T follicular helper cell (primary cell): ENCODE results near the gene CRB2.
"Not testable (repeated sequence)": the region's sequence is repeated elsewhere in the genome, so short reads cannot be mapped to it uniquely, and the experiment has no call there.

Source experiments
- DNase-seq: peaks from one replicate; pipeline ENCODE4 v3.0.0-alpha.2; 2020; ENCODE audit warnings: low read depth

Gene CRB2

DNA sequence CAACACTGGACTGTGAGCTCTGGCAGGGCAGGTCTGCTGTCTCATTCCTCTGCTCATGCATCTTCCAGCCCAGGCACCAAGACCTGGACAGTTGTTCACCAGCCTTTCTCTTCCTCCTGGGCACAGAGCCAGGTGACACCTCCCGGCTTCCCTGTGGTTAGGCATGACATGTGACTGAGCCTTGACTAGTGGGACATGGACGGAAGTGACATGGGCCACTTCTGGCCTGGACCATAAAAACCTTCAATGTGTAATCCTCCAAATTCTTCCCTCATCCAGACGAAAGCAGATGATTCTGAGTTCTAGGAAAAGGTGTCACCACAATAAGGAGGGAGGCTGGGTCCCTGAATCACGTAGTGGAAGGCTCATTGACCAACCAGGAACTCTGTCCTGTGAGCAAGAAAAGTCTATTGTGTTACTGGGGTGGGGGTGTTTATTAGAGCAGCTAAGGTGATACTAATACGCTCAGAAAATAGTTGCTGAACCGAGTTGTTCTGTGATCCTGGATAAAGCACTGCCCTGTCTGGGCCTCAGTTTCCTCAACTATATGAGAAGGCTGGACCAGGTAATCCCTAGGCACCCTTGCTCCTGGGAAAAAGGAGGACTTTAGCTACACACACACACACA, 26.6 kb upstream of the CRB2 start:
- no peak for DNase-seq

DNA sequence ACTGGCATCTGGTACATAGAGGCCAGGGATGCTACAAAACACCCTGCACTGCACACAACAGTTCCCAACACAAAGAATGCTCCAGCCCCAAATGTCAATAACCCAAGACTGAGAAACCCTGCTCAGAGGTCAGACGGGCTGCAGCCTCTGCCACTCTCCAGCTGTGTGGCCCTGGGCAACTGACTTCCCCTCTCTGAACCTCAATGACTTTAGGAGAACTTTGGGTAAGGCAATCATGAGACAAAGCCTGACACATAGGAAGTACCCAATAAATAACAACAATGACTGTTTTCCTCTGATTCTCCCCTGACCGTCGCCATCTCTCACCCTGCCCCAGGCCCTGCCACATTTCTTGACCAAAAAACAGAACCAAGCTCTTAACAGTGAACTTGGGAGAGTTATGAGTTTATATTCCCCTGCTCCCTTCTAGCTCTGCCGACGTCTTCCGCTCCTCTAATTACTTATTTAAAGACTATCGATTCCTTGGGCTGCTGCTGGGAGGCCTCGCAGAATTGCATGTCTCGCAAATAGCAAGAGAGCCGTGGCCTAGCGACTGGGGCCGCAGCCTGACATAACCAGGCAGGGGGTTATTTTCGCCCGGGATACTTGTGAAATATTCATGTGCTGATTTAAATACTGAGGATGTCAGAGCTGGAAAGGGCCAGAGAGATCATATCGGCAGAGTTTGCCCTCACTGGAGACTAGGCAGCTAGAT, 24.5 kb upstream of the CRB2 start:
- no peak for DNase-seq

DNA sequence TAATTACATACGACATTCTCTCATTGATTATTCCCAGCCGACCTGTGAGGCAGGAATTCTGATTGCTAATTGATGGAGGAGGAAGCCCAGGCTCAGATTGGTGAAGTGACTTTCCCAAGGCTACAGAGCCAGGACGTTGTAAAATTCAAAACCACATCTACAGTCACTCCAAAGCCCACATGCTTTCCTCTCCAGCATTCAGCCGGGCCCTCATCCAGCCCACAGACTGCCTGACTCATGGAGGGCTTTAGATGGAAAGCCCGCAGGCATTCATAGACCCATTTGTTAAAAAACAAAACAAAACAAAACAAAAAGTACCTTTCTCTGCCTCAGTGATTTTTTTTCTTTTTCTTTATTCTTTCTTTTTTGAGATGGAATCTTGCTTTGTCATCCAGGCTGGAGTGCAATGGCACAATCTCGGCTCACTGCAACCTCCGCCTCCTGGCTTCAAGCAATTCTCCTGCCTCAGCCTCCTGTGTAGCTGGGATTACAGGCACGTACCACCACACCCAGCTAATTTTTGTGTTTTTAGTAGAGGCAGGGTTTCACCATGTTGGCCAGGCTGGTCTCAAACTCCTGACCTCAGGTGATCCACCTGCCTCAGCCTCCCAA, 22.8 kb upstream of the CRB2 start:
- not testable (repeated sequence) for DNase-seq

DNA sequence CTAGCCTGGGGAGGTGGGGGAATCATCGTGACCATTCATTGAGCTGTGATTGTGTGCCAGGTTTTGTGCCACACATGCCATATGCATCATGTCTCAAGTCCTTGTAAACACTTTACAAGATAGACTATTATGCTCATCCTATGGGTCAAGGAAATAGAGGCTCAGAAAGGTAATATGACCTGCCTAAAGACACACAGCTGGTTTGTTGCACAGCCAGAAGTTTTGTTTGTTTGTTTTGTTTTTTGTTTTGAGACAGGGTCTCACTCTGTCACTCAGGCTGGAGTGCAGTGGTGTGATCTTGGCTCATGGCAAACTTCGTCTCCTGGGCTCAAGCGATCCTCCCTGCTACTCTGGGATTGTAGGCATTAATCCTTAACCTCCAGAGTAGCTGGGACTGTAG, 21.4 kb upstream of the CRB2 start:
- DNase-seq: no peak

DNA sequence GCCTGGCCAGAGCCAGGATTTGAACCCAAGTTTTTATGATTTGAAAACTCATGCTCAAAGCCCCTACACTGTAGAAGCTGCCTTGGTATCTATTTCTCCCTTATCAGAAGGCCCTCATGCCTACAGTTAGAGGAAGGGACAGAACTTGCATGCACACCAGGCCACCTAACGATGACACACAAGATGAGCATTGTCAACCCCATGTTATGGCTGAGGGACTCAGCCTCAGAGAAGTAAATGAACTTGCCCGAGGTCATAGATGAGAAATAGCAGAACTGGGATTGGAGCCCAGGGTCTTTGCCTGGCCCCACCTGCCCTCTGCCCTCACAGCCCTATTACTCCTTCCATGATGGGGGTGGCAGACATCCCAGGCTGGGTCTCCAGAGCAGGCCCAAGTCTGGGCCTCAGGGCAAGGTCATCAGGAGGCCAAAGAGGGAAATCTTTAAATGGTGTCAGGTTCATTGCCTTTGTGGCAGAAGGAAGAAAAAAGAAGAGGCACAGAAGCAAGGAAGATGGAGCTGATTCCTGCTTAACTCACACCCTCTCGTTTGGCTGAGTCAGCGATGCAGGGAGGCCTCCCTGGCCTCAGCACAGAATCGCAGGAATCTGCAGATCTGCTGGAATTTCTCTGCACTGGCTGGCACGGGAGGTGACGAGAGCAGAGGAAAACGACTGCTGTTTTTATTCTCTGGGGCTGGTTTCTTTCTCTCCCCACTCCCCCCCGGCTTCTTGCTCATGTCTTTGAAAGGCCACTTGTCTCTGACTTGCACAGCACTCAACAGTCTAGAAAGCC, 20.6 kb upstream of the CRB2 start:
- no peak for DNase-seq

DNA sequence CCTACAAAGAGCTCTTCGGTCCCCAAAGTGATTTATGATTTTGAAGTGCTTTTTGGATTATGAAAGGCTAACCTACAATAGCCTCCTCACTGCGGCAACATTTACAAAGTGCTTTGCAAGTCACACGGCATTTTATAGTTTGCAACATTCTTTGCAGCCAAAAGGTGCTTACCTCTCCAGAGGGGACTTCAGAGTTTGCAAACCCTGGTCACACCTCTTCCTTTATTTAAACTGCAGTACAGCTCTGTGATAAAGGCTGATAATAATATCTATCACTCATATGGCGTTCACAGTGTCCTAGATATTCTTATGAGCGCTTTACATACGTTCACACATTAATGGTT, 20.0 kb upstream of the CRB2 start:
- no peak for DNase-seq

DNA sequence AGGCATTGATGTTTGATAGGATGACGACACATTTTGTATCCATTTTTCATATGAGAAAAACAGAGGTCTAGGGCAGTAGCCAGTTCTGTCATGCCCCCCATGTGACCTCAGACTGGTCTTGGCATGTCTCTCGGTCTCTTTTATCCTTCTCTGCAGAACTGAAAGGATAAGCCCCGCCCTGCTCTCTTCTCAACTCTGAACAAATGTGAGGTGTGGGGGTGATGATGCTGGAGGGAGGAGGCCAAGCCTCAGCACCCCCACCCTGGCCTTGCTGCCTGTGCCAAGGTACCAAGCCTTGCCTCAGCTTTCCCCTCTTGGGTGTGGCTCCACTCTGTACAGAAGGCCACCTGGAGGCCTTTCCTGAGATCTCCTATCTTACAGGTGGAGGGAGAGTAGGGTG, 19.5 kb upstream of the CRB2 start:
- no peak for DNase-seq

DNA sequence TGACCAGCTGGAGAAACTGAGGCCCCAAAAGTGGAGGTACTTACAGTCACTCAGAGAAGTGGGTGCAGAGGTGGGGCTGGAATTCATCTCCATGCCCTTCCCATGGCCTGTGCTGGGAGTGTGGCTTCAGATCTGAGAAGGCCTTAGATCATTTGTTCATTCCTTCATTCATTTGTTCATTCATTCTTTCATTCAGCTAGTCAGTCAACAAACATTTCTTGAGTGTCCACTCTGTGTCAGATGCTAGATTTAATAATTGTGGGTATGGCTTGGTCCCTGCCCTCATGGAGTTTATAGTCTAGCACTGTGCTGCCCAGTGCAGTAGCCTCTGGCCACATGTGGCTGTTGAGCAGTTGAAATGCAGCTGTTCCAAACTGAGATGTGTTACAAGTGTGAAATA, 19.0 kb upstream of the CRB2 start:
- no peak for DNase-seq

DNA sequence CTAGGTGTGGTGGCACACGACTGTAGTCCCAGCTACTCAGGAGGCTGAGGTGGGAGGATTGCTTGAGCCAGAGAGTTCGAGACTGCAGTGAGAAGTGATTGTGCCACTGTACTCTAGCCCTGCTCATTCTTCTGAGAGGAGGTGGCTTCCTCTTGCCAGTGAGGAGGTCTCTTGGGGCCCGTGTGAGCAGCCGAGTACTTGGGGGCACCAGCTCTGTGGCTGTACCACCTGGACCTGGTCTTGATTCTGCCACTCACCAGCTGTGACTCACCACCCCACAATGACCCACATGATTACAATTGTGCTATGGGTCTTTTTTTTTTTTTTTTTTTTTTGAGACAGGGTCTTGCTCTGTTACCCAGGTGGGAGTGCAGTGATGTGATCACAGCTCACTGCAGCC, 18.0 kb upstream of the CRB2 start:
- no peak for DNase-seq

DNA sequence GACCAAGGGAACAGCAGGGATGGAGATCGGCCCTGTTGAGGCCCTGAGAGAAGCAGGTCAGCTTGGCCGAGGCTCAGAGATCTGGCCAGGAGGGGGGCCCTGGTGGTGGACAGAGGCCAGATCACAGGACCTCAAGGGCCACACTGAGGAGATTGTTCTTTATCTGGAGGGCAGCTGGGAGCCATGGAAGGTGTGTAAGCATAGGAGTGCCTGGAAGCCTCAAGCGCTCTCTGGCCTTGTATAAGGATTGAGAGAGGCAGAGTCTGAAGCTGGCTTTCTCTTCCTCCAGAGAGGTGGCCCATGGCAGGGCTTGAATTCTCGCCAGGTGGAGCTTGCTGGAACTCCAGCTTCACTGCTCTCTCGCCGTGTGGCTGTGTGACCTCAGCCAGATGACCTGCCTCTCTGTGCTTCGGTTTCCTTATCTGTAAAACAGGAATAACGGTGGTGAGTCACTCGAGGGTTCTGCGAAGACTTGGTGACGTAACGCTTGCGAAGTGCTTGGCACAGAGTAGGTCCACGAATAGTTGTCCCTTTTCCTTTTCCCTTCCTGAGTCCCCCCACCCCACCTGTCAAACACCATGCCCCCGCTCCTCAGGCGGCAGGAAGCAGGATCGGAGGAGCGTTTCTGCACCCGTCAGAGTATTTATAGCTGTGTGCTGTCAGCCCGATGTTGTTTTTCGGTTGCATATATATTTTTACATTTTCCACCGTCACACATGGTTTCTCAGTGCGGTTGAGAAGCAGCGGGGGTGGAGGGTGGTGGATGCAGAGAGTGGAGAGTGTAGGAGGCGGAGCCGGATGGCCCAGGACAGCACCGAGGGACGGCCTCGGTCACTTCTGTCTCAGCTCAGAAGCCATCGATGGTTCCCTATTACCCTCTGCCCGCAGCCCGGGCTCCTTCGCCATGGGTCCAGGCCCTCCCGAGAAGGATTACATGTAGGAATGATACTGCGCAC, 17.0 kb upstream of the CRB2 start:
- DNase-seq: peak; percentile 15

DNA sequence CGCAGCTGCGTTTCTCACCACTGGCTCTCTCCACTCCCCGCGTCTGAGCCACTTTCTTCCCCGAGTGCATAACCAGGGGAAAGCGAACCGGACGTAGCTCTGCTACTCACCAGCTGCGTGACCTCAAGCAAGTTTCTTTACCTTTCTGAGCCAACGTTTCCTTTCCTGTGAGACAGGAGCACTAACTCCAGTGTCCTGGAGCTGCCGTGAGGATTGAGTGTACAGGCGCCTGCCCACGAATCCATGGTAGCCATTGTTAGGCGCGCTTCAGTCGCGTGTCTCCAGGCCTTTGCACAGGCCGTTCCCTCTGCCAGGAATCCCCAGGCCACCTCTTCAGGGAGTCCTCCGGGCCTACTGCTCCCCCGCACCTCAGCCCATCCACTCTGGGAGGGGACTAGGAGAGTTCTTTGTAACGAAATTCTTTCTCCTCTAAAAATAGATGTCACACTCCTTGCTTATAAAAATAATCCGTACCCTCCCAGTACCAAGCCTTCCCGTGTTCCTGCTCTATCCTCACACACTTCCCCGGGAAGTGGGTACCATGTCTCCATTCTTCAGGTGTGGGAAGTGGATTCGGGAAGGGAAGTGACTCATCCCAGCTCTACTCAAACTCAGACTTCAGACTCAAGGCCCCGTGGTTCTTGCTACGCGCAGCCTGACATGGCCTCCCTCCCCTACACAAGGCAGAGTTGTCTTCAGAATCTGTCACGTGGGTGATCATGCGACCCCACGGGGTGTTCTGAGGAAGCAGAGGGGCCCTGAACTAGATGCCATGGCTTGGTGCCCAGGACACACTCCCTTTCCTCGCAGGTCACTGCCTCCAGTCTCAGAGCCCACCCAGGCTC, 16.1 kb upstream of the CRB2 start:
- no peak for DNase-seq

DNA sequence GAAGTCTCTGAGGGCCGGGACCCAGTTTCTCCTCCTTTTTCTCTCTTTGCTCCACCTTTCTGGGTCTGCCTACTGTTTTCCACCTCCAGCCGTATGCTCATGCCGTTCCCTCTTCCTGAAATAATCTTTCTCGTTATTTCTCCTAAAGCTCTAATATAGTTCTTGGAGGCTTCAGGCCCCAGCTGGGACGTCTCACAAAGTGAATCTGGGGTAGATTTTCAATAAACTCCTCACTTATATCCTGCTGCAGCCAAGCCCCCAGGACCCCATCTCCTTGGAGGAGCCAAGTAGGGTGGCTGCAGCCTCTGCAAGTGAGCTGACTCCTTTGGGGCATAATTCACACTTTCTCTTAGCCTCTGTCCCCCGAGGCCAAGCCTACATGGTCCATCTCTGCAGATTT, 14.2 kb upstream of the CRB2 start:
- DNase-seq: no peak

DNA sequence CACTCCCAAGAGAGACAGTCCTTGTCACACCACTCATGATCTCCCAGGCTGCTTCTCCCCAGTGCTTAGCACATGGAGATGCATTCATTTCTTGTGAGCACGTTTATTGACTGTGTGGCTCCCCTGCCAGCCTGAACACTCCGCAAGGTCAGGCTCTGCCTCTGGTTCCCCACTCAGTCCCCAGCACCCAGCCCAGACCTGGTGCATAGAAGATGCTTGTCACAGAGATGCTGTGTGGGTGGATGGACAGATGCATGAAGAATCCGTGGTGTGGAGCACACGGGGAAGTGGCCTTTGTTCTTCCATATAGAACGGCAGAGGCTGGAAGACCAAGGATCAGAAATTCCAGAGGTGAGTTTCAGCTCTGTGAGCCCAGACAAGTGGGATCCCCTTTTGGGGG, 13.8 kb upstream of the CRB2 start:
- no peak for DNase-seq

DNA sequence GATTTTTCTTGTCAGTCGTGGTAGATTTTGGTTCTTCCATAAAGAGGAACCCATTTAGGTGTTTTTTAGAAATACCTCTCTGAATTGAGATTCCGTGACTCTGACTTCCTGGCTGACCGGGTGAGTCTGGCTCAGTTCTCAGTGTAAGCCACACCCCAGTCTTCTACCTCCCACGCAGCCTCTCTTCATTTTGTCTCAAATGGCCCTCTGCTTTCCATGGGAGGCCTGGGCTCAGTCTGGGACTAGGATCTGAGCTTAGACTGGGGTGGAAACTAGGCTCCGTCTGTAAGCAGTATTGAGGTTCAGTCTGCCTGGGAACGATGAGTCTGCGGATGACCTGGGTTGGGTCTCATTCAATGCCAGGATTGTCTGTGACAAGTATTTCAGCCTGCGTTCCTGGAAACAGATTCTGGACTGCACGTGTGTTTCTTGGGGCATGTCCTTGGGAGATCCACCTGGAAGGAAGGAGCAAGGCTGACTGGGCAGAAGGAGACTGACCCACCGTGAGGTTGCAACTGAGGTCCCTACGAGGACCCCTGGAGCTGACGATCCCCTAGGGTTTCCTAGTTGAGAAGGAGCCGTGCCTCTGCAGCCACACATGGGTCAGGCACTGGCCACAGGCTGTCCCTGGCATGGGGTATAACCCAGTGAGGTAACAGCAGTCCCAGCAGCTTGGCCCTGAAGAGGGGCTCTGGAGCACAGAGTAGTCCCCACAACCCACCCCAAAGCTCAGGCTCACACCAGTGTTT, 12.4 kb upstream of the CRB2 start:
- DNase-seq: no peak

DNA sequence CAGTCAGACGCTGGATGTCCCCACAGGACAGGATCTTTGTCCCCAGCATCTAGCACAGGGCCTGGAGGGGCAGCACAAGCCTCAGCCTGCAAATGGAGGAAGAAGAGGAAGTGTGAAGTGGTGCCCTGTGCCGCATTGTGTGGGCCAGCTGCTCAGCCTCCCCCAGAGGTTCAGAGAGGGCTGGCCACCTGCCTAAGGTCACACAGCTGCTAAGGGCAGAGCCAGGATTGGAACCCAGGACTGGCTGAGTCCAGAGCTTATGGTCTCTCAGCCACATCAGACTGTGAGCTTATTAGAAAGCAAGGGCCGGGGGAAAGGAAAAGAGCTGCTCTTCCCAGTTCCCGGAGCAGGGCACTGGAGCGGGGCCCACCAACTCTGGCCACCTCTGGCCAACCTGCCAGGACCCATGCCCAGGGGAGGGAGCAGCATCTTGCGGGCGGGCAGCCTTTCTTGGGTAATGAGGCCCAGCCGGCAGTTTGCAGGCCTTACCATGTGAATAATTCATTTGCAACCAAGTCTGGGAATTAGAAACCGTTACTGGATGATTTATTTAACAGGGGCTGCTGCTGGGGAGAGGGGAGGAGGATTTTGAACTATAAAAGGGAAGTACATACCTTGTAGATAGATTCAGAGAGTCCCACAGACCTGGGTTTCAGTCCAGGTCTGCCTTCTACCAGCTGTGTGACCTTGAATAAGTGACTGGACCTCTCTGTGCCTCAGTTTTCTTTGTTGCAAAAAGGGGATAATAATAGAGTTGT, 11.6 kb upstream of the CRB2 start:
- DNase-seq: no peak

DNA sequence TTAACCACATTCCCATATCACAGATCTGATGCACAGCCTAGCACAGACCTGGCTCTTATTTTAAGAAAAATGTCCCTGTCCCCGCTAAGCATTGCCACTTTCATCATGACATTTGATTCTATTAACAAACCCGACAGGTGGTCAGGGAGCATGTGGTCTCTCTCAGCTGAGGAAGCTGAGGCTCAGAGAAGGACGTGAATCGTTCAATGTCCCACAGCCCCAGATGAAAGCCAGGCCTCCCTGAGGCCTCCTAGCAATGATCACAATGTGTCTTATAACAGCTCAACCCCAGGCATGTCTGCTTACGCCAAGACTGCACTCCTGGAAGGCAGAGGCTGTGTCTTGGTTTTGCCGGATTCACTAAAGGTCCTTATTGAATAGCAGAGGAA, 10.4 kb upstream of the CRB2 start:
- no peak for DNase-seq

DNA sequence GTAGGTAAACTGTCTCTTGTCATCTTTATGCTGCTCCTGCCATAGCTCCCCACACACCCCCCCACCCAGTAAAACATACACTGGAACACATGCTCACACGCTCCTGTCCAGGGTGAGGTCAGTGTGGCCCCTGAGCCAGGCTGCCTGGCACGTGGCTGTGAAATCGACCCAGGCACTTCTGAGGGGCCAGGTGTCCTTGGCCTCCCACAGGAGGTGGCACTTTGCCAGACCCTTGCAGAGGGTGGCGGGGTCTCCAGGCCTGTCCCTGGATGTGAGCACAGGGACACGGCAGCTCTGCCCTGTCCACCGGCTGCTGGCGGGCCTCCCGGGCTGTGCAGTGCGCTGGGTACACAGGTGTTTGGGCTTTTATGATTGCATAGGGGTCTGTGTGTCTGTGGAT, 10.0 kb upstream of the CRB2 start:
- no peak for DNase-seq

DNA sequence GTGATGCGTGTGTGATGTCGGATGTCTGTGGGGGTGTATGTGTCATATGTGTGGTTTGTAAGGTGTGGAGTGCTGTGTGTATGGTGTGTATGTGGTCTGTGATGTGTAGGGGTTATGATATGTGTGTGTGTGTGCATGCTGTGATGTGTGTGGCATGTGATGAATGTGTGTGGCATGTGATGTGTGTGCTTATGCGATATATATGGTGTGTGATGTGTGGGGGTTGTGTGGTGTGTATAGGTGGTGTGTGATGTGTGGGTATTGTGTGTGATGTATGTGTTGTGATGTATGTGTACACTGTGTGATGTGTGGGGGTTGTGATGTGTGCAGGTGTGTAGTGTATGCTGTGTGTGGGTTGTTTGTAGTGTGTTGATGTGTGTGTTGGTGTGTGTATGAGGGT, 9.2 kb upstream of the CRB2 start:
- DNase-seq: no peak

DNA sequence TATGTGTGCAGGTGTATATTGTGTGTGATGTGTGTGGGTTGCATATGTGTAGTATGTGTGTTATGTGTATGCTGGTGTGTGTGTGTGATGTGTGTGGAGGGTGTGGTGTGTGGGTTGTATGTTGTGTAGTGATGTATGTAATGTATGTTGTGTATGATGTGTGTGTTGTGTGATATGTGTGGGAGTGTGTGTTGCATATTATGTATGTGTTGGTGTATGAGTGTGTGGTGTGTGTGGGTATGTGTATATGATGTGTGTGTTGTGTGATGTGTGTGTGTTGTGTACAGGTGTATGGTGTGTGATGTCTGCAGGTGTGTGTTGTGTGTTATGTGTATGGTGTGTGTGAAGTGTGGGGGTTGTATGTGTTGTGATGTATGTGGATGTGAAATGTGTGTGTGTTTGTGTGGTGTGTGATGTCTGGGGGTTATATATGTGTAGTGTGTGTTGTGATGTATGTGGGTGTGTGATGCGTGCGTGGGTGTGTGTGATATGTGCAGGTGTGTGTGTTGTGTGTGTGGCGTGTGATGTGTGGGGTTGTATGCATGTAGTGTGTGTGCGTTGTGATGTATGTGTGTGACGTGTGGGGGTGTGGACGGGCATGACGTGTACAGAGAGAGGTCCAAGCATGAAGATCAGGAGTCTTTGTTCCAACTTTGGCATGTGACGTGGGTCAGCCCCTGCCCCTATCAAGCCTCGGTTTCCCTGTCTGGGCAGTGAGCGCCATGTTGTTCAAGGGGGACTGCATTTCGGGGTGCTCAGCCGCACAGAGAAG, 8.5 kb upstream of the CRB2 start:
- DNase-seq: no peak
